ENCODE results near the gene EEF2K.

DNA sequence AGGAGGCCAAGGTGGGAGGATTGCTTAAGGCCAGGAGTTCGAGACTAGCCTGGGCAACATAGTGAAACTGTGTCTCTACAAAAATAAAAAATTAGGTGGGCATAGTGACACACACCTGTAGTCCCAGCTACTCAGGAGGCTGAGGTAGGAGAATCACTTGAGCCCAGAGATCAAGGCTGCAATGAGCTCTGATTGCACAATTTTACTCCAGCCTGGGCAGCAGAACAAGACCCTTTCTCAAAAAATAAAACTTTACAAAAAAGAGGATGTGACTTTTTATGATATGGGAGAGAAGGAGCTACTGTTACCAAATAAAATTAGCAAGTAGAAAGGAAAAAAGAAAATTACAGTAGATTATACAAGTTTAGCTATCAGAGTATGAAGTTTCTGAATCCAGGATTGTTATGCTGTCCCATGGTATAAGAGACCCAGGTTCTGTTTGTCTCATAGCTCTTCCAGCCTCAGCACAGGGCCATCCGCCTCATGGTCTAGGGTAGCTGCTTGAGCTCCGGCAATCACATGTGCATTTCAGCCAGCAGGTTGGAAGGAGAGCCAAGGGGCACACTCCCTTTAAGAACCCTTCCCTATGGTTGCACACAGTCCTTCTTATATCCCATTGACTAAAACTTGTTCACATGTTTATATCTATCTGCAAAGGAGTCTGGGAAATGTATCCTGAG lies 13.5 kb downstream of the EEF2K start:
- TF ChIP-seq, protein P1, sequence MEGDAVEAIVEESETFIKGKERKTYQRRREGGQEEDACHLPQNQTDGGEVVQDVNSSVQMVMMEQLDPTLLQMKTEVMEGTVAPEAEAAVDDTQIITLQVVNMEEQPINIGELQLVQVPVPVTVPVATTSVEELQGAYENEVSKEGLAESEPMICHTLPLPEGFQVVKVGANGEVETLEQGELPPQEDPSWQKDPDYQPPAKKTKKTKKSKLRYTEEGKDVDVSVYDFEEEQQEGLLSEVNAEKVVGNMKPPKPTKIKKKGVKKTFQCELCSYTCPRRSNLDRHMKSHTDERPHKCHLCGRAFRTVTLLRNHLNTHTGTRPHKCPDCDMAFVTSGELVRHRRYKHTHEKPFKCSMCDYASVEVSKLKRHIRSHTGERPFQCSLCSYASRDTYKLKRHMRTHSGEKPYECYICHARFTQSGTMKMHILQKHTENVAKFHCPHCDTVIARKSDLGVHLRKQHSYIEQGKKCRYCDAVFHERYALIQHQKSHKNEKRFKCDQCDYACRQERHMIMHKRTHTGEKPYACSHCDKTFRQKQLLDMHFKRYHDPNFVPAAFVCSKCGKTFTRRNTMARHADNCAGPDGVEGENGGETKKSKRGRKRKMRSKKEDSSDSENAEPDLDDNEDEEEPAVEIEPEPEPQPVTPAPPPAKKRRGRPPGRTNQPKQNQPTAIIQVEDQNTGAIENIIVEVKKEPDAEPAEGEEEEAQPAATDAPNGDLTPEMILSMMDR (IDR thresholded peaks at IDR 0.05), result no peak
- TF ChIP-seq POLR2A (IDR thresholded peaks at IDR 0.05), result no peak

All from thyroid gland (tissue), 4 donors.